T1000 (cell line): ENCODE measurements around the gene BID.
"Not testable (repeated sequence)": the region's sequence is repeated elsewhere in the genome, so short reads cannot be mapped to it uniquely, and the experiment has no call there.

Source experiments
- DNase-seq: peaks from one replicate; lab custom pipeline; 2025; ENCODE audit warnings: mixed read lengths; lab: John Stamatoyannopoulos, UW

BID gene

GRCh38 chr22:17703811-17704210, 70.5 kb downstream of the BID start:
- no peak for DNase-seq

DNA sequence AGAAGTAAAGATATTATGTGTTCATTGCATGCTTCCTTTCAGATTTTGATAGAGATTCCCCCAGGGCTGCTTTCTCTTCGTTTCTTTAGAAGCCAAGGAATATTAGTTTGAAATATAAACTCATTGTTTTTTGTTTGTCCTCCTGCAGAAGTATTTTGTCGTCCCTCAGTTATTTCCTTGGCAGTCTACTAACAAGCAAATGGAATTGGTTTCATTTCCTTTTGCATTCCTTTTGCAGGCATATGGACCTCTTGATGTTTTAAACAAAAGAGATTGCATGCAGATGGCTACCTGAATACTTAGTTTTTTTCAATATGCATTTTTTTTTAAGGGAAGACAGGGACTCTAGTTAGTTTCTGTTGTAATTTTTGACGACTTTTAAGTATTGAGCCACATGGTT, 73.5 kb downstream of the BID start:
- no peak for DNase-seq

GRCh38 chr22:17699696-17700340, 74.5 kb downstream of the BID start:
- no peak for DNase-seq

DNA sequence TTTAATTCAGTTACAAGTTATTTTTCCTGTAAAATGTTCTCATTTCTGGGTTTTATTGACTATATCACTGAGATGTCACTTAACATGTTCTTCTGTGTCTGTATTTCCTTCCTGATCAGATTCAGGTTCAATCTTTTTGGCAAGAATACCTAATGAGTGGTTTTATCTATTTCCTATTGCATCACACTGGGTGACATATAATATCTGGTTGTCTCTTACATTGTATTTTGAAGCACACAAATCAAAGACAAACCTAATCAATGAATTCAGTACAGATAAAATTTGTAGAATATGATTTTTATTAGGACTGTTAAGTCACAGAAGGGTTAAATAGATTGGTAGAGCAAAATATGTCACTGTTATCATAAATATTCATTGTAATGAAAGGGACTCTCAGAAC, 75.3 kb downstream of the BID start:
- no peak for DNase-seq

- DNase-seq, result not testable (repeated sequence)
Measured at GRCh38 chr22:17698276-17698675, 76.0 kb downstream of the BID start.

GRCh38 chr22:17697196-17697595, 77.1 kb downstream of the BID start:
- DNase-seq, result not testable (repeated sequence)

DNA sequence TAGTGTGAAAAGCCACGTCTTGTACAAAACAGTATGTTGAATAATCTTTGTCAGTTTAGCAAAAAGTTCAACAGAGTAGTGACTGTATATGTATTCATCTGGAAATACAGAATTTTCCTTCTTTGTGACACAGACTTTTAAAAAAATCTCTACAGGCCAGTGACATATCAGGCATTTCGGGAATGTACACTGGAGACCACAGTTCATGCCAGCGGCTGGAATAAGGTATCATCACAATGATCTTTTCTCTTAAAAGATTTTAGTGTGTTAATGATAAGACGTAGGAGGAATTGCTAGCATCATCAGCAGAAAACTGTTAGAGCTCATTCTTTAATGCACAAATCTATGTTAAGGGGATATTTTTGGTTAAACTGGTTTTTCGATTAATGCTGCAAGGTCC, 78.3 kb downstream of the BID start:
- DNase-seq, result no peak

GRCh38 chr22:17694752-17695151, 79.5 kb downstream of the BID start:
- DNase-seq, result no peak

DNA sequence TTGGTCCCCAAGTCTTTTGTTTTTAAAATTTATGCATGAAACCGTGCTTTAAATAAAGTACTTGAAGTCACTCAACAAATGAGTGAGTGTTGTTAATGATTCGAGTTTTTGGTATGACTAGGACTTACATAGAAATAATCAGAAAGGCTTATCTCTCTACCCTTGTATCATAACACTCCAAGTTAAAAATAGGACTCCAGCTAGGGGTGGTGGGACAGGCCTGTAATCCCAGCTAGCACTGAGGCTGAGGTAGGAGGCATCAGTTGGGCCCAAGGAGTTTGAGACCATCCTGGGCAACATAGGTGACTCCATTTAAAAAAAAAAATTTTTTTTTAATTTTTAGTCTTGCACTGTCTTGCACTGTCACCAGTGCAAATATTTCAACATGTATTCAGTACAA, 80.1 kb downstream of the BID start:
- DNase-seq, result no peak

DNA sequence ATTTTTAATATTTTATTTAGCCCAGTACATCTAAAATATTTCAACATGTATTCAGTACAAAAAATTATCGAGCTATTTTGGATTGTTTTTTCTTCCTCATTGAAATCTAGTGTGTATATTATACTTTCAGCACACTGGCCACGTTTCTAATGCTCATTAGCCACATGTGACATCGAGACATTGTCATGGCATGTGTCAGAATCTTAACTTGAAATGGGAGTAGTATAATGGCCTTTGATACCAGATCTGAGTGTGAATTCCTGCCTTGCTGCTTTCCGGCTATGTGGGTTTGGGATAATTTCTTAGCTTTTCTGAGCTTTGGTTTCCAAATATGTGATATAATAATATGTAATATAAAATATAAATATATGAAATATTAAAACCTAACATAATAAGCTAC, 81.4 kb downstream of the BID start:
- no peak for DNase-seq

DNA sequence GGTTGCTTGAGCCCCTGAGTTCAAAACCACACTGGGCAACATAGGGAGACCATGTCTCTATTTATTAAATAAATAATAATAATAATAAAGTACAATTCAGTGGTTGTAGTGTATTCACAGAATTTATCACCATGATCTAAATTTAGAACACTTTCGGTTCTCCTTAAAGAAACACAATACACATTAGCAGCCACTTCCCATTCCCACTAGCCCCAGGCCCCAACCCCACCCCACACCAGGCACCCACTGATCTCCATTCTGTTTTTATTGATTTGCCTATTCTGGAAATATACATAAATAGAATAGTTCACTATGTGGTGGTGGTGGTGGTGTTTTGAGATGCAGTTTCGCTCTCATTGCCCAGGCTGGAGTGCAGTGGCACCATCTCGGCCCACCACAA, 90.0 kb downstream of the BID start:
- DNase-seq, result no peak
